K562 (cell line): Measurements from ENCODE around the gene SLC35E2B. TPM values are rescaled to one million over a fixed set of nuclear protein-coding genes. Genes with fewer than 3 reads are reported as not detected.
A peak's percentile ranks its signal among the peaks of the same experiment; 100 is the strongest.

Source experiments
- CBX5 ChIP-seq: IDR thresholded peaks from 2 replicates; pipeline ENCODE4 v1.6.1; 2014; ENCODE audit warnings: low read depth, borderline replicate concordance
- CHD1 ChIP-seq: fragments of 200-600 bp; sonication (generic); IDR thresholded peaks from one replicate; pipeline ENCODE4 v1.6.1; 2012; ENCODE audit warnings: mild to moderate bottlenecking, moderate library complexity, low read length, inconsistent platforms
- FOXK2 ChIP-seq, 2 experiments: fragments of 450-650 bp; IDR thresholded peaks in 1 of 2; conservative IDR thresholded peaks in 1 of 2; 2 replicates each; pipeline ENCODE4 v1.6.1; 2016; ENCODE audit warnings: low read depth in 2 of 2, mild to moderate bottlenecking in 1 of 2
- IFI16 ChIP-seq: fragments of 250-450 bp; sonication (Bioruptor Pico); IDR thresholded peaks from 2 replicates; pipeline ENCODE4 v2.1.2; 2022; ENCODE audit warnings: mild to moderate bottlenecking, inconsistent platforms
- ILK ChIP-seq: fragments of 450-650 bp; IDR thresholded peaks from 2 replicates; pipeline ENCODE4 v1.6.1; 2016; ENCODE audit warnings: missing genetic modification characterization, low read depth, mild to moderate bottlenecking, missing compliant biosample characterization, moderate library complexity, borderline replicate concordance
- KDM2B ChIP-seq: fragments of 250-450 bp; sonication (Bioruptor Pico); IDR thresholded peaks from 2 replicates; pipeline ENCODE4 v1.8.0; 2021; ENCODE audit warnings: mild to moderate bottlenecking, moderate library complexity
- MEF2D ChIP-seq: conservative IDR thresholded peaks from 2 replicates; pipeline ENCODE4 v1.6.1; 2016; ENCODE audit warnings: low read depth, missing genetic modification characterization, missing compliant biosample characterization
- MIER1 ChIP-seq: fragments of 450-650 bp; IDR thresholded peaks from 2 replicates; pipeline ENCODE4 v1.6.1; 2016; ENCODE audit warnings: antibody characterized with exemption, mild to moderate bottlenecking, low read depth
- MYC ChIP-seq, 2 experiments: fragments of 250-450 bp in 1 of 2; sonication (Bioruptor Pico) in 1 of 2; IDR thresholded peaks; 2 replicates each; pipeline versions ENCODE4 v1.5.1 to v1.6.1; 2012 to 2021; ENCODE audit warnings: low read depth in 2 of 2, borderline replicate concordance in 1 of 2, improper control_type of control experiment in 1 of 2, low read length in 1 of 2, mild to moderate bottlenecking in 1 of 2, moderate library complexity in 1 of 2
- NR4A1 ChIP-seq, 2 experiments: fragments of 250-450 bp in 1 of 2; fragments of 450-650 bp in 1 of 2; sonication (Bioruptor Pico) in 1 of 2; IDR thresholded peaks; 2 replicates each; pipeline versions ENCODE4 v1.4.0 to v1.6.1; 2016 to 2020; ENCODE audit warnings: mild to moderate bottlenecking in 2 of 2, missing compliant biosample characterization in 1 of 2, missing genetic modification characterization in 1 of 2, moderate library complexity in 1 of 2
- OTX1 ChIP-seq: fragments of 450-650 bp; formaldehyde crosslinking; IDR thresholded peaks from 2 replicates; pipeline ENCODE4 v1.4.0; 2022; ENCODE audit warnings: mild to moderate bottlenecking
- POU5F1 ChIP-seq: fragments of 150-350 bp; IDR thresholded peaks from 2 replicates; pipeline ENCODE4 v1.6.1; 2014; ENCODE audit warnings: borderline replicate concordance, low read length, low read depth, mild to moderate bottlenecking; ENCODE audit not compliant: partially characterized antibody
- SAP30 ChIP-seq: fragments of 200-600 bp; sonication (generic); IDR thresholded peaks from 2 replicates; pipeline ENCODE4 v1.6.1; 2012; ENCODE audit warnings: borderline replicate concordance, low read depth, mild to moderate bottlenecking, moderate library complexity, low read length, control low read depth, inconsistent platforms; ENCODE audit not compliant: insufficient read depth, poor library complexity, severe bottlenecking
- SIX5 ChIP-seq, 2 experiments: IDR thresholded peaks; 2 replicates each; pipeline ENCODE4 v1.6.1; 2011; ENCODE audit warnings: low read length in 2 of 2, borderline replicate concordance in 1 of 2, low read depth in 1 of 2, mild to moderate bottlenecking in 1 of 2, moderate library complexity in 1 of 2; ENCODE audit not compliant: insufficient read depth in 1 of 2
- SMAD1 ChIP-seq: fragments of 150-350 bp; IDR thresholded peaks from 2 replicates; pipeline ENCODE4 v1.6.1; 2014; ENCODE audit warnings: low read length, low read depth; ENCODE audit not compliant: partially characterized antibody
- SMAD4 ChIP-seq: fragments of 250-450 bp; sonication (Bioruptor Pico); conservative IDR thresholded peaks from 2 replicates; pipeline ENCODE4 v1.8.0; 2021; ENCODE audit warnings: inconsistent platforms, mild to moderate bottlenecking, moderate library complexity
- THRAP3 ChIP-seq: fragments of 450-650 bp; IDR thresholded peaks from 2 replicates; pipeline ENCODE4 v1.6.1; 2016; ENCODE audit warnings: mild to moderate bottlenecking, inconsistent platforms, borderline replicate concordance
- ZFP1 ChIP-seq: fragments of 450-650 bp; formaldehyde crosslinking; IDR thresholded peaks from 2 replicates; pipeline ENCODE4 v1.4.0; 2020; ENCODE audit warnings: mild to moderate bottlenecking, mixed read lengths
- ZNF133 ChIP-seq: fragments of 250-450 bp; sonication (Bioruptor Pico); IDR thresholded peaks from 2 replicates; pipeline ENCODE4 v1.4.0; 2020; ENCODE audit warnings: mild to moderate bottlenecking
- ZSCAN29 ChIP-seq: fragments of 450-650 bp; IDR thresholded peaks from 2 replicates; pipeline ENCODE4 v1.6.1; 2017
- polyA plus RNA-seq, 8 experiments: library from polyadenylated mRNA; depleted of rRNA in 4 of 8; stranded (reverse) in 5 of 8; unstranded in 3 of 8; fragments of >200 nt; fragmentation: Nextera tagmentation in 2 of 8; fragmentation: Illumina TruSeq in 1 of 8; extraction: Ambion mirVana in 2 of 8; extraction: Trizol in 1 of 8; gene quantifications; 2 replicates each; pipeline versions ENCODE4 v1.2.1 to v1.2.3, GENCODE V29; 2011 to 2014; ENCODE audit warnings: inconsistent platforms in 1 of 8, missing spikeins in 1 of 8
- total RNA-seq, 7 experiments: library from RNA; depleted of rRNA in 6 of 7; stranded (reverse); fragments of >200 nt in 6 of 7; fragmentation: Illumina TruSeq in 2 of 7; extraction: Trizol in 2 of 7; gene quantifications; 2 replicates each; pipeline versions ENCODE4 v1.2.1 to v1.2.3, GENCODE V29; 2011 to 2021; ENCODE audit warnings: low replicate concordance in 1 of 7
- TF ChIP-seq, protein P1 (sequence below): fragments of 450-650 bp; IDR thresholded peaks from 2 replicates; pipeline ENCODE4 v1.6.1; 2018; ENCODE audit warnings: mild to moderate bottlenecking, low read depth; ENCODE audit not compliant: partially characterized antibody
- TF ChIP-seq, protein P2 (sequence below): fragments of 450-650 bp; formaldehyde crosslinking; IDR thresholded peaks from 2 replicates; pipeline ENCODE4 v1.4.0; 2020; ENCODE audit warnings: mild to moderate bottlenecking, moderate library complexity
- TF ChIP-seq, protein P3 (sequence below): fragments of 450-650 bp; formaldehyde crosslinking; IDR thresholded peaks from 2 replicates; pipeline ENCODE4 v1.4.0; 2022; ENCODE audit warnings: missing genetic modification characterization

Gene SLC35E2B
- total and polyA plus RNA-seq, 9 of the 15 experiments (the other 6 are each of a cell fraction or from before 2014, with no cell fraction given), result 4.7 to 44.6 (median 20.7) TPM

DNA sequence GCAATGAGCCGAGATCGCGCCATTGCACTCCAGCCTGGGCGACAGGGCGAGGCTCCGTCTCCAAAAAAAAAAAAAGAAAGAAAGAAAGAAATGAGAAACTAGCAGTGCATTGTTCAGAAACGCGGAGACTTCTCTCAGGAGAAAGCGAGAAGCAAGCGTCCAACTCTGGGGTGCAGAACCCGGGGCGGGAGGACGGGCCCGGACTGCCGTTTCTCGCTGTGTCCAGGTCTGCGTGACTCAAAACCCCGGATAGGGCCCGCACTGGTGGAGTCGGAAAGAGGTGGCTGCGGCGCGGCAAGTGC, 77.7 kb downstream of the SLC35E2B start (continued):
- TF ChIP-seq ZFP1 (CRISPR knock-in tag) (0 out of 2 replicates have a peak, but pooled peaks have one; percentile 42), SMAD4 (0 out of 2 replicates have a peak, but pooled peaks have one; percentile 27), CBX5 (no peak), MYC (IDR thresholded peaks at IDR 0.05; ENCODE audit: low read depth, low read length) (no peak), MYC (CRISPR knock-in tag; IDR thresholded peaks at IDR 0.05; ENCODE audit: borderline replicate concordance, low read depth) (0 out of 2 replicates have a peak, but pooled peaks have one; percentile 32), MEF2D (tag) (no peak), POU5F1 (no peak), ZNF133 (CRISPR knock-in tag) (peak; percentile 84; the same call in 1 of the 2 replicates), MIER1 (peak; percentile 73; the same call in 1 of the 2 replicates), IFI16 (CRISPR knock-in tag) (no peak), SMAD1 (no peak), CHD1 (no peak), SIX5 (IDR thresholded peaks at IDR 0.05; ENCODE audit: borderline replicate concordance in 1 of 2, insufficient read depth in 1 of 2, low read depth in 1 of 2, low read length in 2 of 2) (no peak), FOXK2 (conservative IDR thresholded peaks at IDR 0.05 in 1 of 2, IDR thresholded peaks at IDR 0.05 in 1 of 2; ENCODE audit: low read depth in 2 of 2) (peak in 1 of 2 experiments; percentile 6; a peak in 1 of 4 replicates), SAP30 (peak; percentile 74), OTX1 (CRISPR knock-in tag) (peak; percentile 78; the same call in 1 of the 2 replicates), ILK (tag) (no peak), KDM2B (CRISPR knock-in tag) (no peak), ZSCAN29 (no peak), THRAP3 (no peak), NR4A1 (CRISPR knock-in tag; IDR thresholded peaks at IDR 0.05) (0 out of 2 replicates have a peak, but pooled peaks have one; percentile 72), NR4A1 (tag; IDR thresholded peaks at IDR 0.05) (no peak)
- TF ChIP-seq, protein P1, sequence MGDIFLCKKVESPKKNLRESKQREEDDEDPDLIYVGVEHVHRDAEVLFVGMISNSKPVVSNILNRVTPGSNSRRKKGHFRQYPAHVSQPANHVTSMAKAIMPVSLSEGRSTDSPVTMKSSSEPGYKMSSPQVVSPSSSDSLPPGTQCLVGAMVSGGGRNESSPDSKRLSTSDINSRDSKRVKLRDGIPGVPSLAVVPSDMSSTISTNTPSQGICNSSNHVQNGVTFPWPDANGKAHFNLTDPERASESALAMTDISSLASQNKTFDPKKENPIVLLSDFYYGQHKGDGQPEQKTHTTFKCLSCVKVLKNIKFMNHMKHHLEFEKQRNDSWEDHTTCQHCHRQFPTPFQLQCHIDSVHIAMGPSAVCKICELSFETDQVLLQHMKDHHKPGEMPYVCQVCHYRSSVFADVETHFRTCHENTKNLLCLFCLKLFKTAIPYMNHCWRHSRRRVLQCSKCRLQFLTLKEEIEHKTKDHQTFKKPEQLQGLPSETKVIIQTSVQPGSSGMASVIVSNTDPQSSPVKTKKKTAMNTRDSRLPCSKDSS, result no peak
- TF ChIP-seq, protein P2, sequence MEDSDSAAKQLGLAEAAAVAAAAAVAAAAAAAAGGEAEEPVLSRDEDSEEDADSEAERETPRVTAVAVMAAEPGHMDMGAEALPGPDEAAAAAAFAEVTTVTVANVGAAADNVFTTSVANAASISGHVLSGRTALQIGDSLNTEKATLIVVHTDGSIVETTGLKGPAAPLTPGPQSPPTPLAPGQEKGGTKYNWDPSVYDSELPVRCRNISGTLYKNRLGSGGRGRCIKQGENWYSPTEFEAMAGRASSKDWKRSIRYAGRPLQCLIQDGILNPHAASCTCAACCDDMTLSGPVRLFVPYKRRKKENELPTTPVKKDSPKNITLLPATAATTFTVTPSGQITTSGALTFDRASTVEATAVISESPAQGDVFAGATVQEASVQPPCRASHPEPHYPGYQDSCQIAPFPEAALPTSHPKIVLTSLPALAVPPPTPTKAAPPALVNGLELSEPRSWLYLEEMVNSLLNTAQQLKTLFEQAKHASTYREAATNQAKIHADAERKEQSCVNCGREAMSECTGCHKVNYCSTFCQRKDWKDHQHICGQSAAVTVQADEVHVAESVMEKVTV (CRISPR knock-in tag), result 0 out of 2 replicates have a peak, but pooled peaks have one; percentile 11
- TF ChIP-seq, protein P3, sequence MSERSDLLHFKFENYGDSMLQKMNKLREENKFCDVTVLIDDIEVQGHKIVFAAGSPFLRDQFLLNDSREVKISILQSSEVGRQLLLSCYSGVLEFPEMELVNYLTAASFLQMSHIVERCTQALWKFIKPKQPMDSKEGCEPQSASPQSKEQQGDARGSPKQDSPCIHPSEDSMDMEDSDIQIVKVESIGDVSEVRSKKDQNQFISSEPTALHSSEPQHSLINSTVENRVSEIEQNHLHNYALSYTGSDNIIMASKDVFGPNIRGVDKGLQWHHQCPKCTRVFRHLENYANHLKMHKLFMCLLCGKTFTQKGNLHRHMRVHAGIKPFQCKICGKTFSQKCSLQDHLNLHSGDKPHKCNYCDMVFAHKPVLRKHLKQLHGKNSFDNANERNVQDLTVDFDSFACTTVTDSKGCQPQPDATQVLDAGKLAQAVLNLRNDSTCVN (CRISPR knock-in tag), result peak; percentile 81; the same call in 1 of the 2 replicates
